SK-N-SH treated with all-trans-retinoic acid at 6 μM for 48 hours (cell line): Measurements from ENCODE around the gene WDFY2.

Experiments used
- ARNTL ChIP-seq: fragments of 450-650 bp; formaldehyde crosslinking; IDR thresholded peaks from 2 replicates; pipeline ENCODE4 v1.5.0; 2020; ENCODE audit warnings: low read depth, mild to moderate bottlenecking, moderate library complexity, borderline replicate concordance
- BACH2 ChIP-seq: fragments of 250-450 bp; sonication (Bioruptor Pico); IDR thresholded peaks from 2 replicates; pipeline ENCODE4 v1.9.0; 2021; ENCODE audit warnings: mild to moderate bottlenecking, borderline replicate concordance
- GLIS3 ChIP-seq: fragments of 250-450 bp; sonication (Bioruptor Pico); IDR thresholded peaks from 2 replicates; pipeline ENCODE4 v1.5.0; 2020; ENCODE audit warnings: mild to moderate bottlenecking, moderate library complexity
- PPARA ChIP-seq: fragments of 250-450 bp; sonication (Bioruptor Pico); IDR thresholded peaks from 2 replicates; pipeline ENCODE4 v1.5.0; 2020; ENCODE audit warnings: mild to moderate bottlenecking, borderline replicate concordance
- RARB ChIP-seq: fragments of 250-450 bp; sonication (Bioruptor Pico); IDR thresholded peaks from 2 replicates; pipeline ENCODE4 v1.8.0; 2021; ENCODE audit warnings: mild to moderate bottlenecking, moderate library complexity
- ZNF8 ChIP-seq: fragments of 450-650 bp; formaldehyde crosslinking; IDR thresholded peaks from 2 replicates; pipeline ENCODE4 v1.5.0; 2020; ENCODE audit warnings: mild to moderate bottlenecking, moderate library complexity
- TF ChIP-seq, protein P1 (sequence below): fragments of 250-450 bp; sonication (Bioruptor Pico); IDR thresholded peaks from 2 replicates; pipeline ENCODE4 v1.8.0; 2021; ENCODE audit warnings: low read depth, mild to moderate bottlenecking, moderate library complexity, borderline replicate concordance
- TF ChIP-seq, protein P2 (sequence below): fragments of 250-450 bp; sonication (Bioruptor Pico); IDR thresholded peaks from 2 replicates; pipeline ENCODE4 v1.8.0; 2020; ENCODE audit warnings: mild to moderate bottlenecking, moderate library complexity, borderline replicate concordance
- TF ChIP-seq, protein P3 (sequence below): fragments of 250-450 bp; sonication (Bioruptor Pico); IDR thresholded peaks from 2 replicates; pipeline ENCODE4 v1.5.1; 2021; ENCODE audit warnings: mild to moderate bottlenecking, moderate library complexity
- TF ChIP-seq, protein P4 (sequence below): fragments of 250-450 bp; sonication (Bioruptor Pico); IDR thresholded peaks from 2 replicates; pipeline ENCODE4 v1.5.0; 2020; ENCODE audit warnings: mild to moderate bottlenecking, moderate library complexity

DNA sequence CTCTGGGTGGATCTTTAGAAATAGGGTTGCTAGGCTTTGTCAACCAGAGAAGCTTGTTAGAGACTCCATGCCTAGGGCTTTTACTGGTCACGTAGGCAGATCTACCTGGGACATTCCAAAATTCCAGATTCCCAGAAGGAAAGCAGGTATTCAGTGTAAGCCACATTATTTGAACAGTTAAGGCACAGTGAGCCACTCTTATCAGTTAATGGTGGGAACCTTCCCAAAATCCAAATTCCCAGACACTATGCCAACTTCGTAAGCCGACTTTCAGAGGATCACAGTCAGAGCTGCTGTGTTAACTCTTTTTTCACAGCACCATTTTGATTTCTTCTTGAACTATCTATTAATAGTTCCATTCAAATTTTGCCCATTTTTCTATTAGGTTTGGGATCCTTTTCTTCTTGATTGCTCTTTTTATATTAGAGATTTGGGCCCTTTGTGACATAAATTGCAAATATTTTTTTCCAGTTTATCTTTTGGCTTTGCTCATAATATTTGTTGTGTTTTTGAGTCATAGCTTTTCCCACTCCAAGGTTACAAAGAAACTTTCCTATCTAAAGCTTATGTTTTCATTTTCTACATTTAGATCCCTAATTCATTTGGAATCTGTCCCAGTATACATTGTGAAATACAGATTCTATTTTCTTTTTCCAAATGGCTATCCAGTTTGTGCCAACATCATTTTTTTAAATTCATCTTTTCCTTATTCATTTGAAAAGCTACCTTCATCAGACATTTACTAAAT is 142.4 kb downstream of the WDFY2 start:
- TF ChIP-seq ZNF8 (CRISPR knock-in tag) (no peak), ARNTL (no peak), GLIS3 (CRISPR knock-in tag) (no peak), RARB (CRISPR knock-in tag) (no peak), BACH2 (no peak), PPARA (CRISPR knock-in tag) (no peak)
- TF ChIP-seq, protein P1, sequence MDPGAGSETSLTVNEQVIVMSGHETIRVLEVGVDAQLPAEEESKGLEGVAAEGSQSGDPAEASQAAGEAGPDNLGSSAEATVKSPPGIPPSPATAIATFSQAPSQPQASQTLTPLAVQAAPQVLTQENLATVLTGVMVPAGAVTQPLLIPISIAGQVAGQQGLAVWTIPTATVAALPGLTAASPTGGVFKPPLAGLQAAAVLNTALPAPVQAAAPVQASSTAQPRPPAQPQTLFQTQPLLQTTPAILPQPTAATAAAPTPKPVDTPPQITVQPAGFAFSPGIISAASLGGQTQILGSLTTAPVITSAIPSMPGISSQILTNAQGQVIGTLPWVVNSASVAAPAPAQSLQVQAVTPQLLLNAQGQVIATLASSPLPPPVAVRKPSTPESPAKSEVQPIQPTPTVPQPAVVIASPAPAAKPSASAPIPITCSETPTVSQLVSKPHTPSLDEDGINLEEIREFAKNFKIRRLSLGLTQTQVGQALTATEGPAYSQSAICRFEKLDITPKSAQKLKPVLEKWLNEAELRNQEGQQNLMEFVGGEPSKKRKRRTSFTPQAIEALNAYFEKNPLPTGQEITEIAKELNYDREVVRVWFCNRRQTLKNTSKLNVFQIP, result no peak
- TF ChIP-seq, protein P2, sequence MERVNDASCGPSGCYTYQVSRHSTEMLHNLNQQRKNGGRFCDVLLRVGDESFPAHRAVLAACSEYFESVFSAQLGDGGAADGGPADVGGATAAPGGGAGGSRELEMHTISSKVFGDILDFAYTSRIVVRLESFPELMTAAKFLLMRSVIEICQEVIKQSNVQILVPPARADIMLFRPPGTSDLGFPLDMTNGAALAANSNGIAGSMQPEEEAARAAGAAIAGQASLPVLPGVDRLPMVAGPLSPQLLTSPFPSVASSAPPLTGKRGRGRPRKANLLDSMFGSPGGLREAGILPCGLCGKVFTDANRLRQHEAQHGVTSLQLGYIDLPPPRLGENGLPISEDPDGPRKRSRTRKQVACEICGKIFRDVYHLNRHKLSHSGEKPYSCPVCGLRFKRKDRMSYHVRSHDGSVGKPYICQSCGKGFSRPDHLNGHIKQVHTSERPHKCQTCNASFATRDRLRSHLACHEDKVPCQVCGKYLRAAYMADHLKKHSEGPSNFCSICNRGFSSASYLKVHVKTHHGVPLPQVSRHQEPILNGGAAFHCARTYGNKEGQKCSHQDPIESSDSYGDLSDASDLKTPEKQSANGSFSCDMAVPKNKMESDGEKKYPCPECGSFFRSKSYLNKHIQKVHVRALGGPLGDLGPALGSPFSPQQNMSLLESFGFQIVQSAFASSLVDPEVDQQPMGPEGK, result no peak
- TF ChIP-seq, protein P3, sequence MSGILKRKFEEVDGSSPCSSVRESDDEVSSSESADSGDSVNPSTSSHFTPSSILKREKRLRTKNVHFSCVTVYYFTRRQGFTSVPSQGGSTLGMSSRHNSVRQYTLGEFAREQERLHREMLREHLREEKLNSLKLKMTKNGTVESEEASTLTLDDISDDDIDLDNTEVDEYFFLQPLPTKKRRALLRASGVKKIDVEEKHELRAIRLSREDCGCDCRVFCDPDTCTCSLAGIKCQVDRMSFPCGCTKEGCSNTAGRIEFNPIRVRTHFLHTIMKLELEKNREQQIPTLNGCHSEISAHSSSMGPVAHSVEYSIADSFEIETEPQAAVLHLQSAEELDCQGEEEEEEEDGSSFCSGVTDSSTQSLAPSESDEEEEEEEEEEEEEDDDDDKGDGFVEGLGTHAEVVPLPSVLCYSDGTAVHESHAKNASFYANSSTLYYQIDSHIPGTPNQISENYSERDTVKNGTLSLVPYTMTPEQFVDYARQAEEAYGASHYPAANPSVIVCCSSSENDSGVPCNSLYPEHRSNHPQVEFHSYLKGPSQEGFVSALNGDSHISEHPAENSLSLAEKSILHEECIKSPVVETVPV (CRISPR knock-in tag), result no peak
- TF ChIP-seq, protein P4, sequence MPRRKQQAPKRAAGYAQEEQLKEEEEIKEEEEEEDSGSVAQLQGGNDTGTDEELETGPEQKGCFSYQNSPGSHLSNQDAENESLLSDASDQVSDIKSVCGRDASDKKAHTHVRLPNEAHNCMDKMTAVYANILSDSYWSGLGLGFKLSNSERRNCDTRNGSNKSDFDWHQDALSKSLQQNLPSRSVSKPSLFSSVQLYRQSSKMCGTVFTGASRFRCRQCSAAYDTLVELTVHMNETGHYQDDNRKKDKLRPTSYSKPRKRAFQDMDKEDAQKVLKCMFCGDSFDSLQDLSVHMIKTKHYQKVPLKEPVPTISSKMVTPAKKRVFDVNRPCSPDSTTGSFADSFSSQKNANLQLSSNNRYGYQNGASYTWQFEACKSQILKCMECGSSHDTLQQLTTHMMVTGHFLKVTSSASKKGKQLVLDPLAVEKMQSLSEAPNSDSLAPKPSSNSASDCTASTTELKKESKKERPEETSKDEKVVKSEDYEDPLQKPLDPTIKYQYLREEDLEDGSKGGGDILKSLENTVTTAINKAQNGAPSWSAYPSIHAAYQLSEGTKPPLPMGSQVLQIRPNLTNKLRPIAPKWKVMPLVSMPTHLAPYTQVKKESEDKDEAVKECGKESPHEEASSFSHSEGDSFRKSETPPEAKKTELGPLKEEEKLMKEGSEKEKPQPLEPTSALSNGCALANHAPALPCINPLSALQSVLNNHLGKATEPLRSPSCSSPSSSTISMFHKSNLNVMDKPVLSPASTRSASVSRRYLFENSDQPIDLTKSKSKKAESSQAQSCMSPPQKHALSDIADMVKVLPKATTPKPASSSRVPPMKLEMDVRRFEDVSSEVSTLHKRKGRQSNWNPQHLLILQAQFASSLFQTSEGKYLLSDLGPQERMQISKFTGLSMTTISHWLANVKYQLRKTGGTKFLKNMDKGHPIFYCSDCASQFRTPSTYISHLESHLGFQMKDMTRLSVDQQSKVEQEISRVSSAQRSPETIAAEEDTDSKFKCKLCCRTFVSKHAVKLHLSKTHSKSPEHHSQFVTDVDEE (CRISPR knock-in tag), result no peak
